Measurements from ENCODE around the gene PARD3B.
"Not testable (repeated sequence)": the region's sequence is repeated elsewhere in the genome, so short reads cannot be mapped to it uniquely, and the experiment has no call there.

PARD3B gene

GRCh38 chr2:205484215-205484614 lies 938.9 kb downstream of the PARD3B start:
- no peak for DNase-seq

- DNase-seq, result no peak
Observed at GRCh38 chr2:205484764-205485163, 939.5 kb downstream of the PARD3B start.

GRCh38 chr2:205493528-205493927 lies 948.3 kb downstream of the PARD3B start:
- DNase-seq, result not testable (repeated sequence)

GRCh38 chr2:205494537-205495235 lies 949.4 kb downstream of the PARD3B start:
- DNase-seq, result no peak

- DNase-seq, result no peak
Observed at GRCh38 chr2:205495819-205496218, 950.5 kb downstream of the PARD3B start.

GRCh38 chr2:205496370-205496769 lies 951.1 kb downstream of the PARD3B start:
- no peak for DNase-seq

GRCh38 chr2:205496772-205497171 lies 951.5 kb downstream of the PARD3B start:
- no peak for DNase-seq

- DNase-seq, result no peak
Observed at GRCh38 chr2:205499006-205499405, 953.7 kb downstream of the PARD3B start.

- no peak for DNase-seq
Observed at GRCh38 chr2:205500065-205500464, 954.8 kb downstream of the PARD3B start.

- no peak for DNase-seq
Observed at GRCh38 chr2:205500951-205501350, 955.7 kb downstream of the PARD3B start.

GRCh38 chr2:205501826-205502225 lies 956.6 kb downstream of the PARD3B start:
- DNase-seq, result no peak

- DNase-seq, result no peak
Observed at GRCh38 chr2:205505371-205505770, 960.1 kb downstream of the PARD3B start.

GRCh38 chr2:205509655-205510054 lies 964.4 kb downstream of the PARD3B start:
- no peak for DNase-seq

GRCh38 chr2:205510345-205510744 lies 965.1 kb downstream of the PARD3B start:
- DNase-seq, result no peak

- no peak for DNase-seq
Observed at GRCh38 chr2:205511221-205511620, 965.9 kb downstream of the PARD3B start.

GRCh38 chr2:205511641-205512040 lies 966.4 kb downstream of the PARD3B start:
- no peak for DNase-seq

GRCh38 chr2:205520311-205520710 lies 975.0 kb downstream of the PARD3B start:
- DNase-seq, result no peak

- no peak for DNase-seq
Observed at GRCh38 chr2:205524656-205525055, 979.4 kb downstream of the PARD3B start.

GRCh38 chr2:205527801-205528200 lies 982.5 kb downstream of the PARD3B start:
- DNase-seq, result no peak

GRCh38 chr2:205531072-205531471 lies 985.8 kb downstream of the PARD3B start:
- no peak for DNase-seq

GRCh38 chr2:205531489-205532148 lies 986.3 kb downstream of the PARD3B start:
- DNase-seq, result no peak

- DNase-seq, result no peak
Observed at GRCh38 chr2:205535001-205535400, 989.7 kb downstream of the PARD3B start.

GRCh38 chr2:205539603-205540002 lies 994.3 kb downstream of the PARD3B start:
- no peak for DNase-seq

GRCh38 chr2:205540036-205540435 lies 994.8 kb downstream of the PARD3B start:
- DNase-seq, result no peak
